ENCODE data around the gene ARMCX2. TPM values are rescaled to one million over a fixed set of nuclear protein-coding genes. Genes with fewer than 3 reads are reported as not detected.
A peak's percentile ranks its signal among the peaks of the same experiment; 100 is the strongest.

Gene ARMCX2
- total RNA-seq: 10 to 100 TPM in 3 of 4 donors, 1 to 10 TPM in 1; 9.7 to 32.1 (median 20.0) TPM

DNA sequence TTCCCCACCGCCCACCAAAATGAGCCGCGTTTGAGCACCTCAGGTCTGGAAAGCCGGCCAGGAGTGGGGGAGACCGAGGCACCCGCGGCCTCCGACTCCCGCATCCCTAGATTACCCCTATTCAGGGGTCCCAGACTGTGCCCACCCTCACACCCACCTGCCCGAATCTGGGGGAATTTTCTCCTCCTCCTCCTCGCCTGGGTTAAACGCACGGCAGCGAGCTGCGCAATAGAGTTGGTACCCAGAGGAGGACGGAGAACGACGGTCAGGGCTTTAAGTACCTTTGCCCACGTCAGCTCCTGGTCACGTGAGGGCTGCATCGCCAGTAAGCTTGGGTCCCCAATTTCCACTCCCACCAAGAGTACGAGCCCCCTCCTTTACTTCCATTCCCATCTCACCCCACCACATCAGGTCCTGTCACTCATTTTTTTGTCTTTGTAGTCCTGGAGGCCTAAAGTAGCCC, at the start of gene ARMCX2:
ARMCX2 (minus strand) TSS at position 250 of the 463 bp plus-strand sequence. CDS start 2,262 bp downstream, outside the sequence.
- peak; percentile 17 for ATAC-seq (ENCODE audit: low FRiP score)
- no peak for DNase-seq (ENCODE audit: low spot score)
- TF ChIP-seq, protein P1, sequence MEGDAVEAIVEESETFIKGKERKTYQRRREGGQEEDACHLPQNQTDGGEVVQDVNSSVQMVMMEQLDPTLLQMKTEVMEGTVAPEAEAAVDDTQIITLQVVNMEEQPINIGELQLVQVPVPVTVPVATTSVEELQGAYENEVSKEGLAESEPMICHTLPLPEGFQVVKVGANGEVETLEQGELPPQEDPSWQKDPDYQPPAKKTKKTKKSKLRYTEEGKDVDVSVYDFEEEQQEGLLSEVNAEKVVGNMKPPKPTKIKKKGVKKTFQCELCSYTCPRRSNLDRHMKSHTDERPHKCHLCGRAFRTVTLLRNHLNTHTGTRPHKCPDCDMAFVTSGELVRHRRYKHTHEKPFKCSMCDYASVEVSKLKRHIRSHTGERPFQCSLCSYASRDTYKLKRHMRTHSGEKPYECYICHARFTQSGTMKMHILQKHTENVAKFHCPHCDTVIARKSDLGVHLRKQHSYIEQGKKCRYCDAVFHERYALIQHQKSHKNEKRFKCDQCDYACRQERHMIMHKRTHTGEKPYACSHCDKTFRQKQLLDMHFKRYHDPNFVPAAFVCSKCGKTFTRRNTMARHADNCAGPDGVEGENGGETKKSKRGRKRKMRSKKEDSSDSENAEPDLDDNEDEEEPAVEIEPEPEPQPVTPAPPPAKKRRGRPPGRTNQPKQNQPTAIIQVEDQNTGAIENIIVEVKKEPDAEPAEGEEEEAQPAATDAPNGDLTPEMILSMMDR (IDR thresholded peaks at IDR 0.05): no peak

DNA sequence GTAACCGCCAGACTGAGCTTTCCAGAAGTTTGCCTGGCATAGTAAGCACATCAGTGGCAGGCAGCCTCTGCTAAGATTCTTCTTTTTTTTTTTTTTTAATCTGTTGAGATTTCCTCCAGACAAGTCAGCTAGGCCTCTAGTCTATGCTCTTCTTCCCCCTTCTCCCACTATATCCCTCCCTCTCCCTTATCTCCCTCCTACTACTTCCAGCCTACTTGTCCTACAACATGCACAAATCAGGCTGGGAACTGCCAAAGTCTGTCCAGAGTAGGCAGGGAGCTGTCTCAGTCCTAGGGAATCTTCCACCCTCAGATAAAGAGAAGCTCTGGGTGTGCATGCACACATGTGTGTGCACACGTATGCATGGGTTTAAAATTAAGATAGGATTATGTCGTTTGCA, 49.7 kb upstream of the ARMCX2 start:
- ATAC-seq (ENCODE audit: low FRiP score): no peak
- TF ChIP-seq, protein P1 (IDR thresholded peaks at IDR 0.05): no peak

DNA sequence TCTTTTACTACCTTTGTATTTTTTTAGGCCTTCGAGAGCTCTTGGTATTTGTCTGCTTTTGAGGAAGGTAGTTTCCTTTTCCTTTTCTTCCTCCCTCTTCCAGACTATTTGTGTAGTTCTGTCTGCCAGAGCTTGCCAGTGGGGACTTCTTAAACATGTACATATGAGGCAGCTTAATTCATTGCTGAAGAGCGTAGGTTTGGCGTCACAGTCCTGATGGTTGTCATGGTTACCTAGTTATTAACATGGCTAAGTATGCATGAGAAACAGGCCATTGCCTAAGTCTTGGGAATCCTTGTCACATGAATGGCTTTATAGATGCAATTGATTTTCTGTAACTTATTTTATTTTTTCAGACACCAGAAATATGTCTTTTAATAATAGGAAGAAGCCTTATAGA, 48.5 kb upstream of the ARMCX2 start:
- no peak for ATAC-seq (ENCODE audit: low FRiP score)
- TF ChIP-seq, protein P1 (IDR thresholded peaks at IDR 0.05): no peak
- DNase-seq (ENCODE audit: low spot score): no peak

More for the DNA sequence above, 49.7 kb upstream of the ARMCX2 start:
- DNase-seq (ENCODE audit: low spot score): no peak

DNA sequence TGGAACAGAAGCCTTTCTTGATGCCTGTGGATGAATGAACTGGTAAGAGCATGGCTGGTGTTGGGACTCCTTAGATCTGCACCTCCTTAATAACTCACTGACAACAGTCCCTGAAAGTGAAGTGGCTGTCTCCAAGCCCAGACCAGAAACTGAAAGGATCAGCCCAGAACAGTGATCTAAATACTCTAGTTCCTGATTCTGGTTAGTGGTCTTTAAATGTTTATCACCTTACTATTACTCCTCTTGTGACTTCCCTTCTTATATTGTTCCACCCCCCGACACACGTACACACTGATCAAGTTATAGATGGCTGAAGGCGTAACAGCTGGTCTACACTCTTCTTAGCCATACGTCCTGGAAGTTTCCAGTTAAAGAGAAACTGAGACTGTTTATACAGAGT, 33.8 kb upstream of the ARMCX2 start:
- ATAC-seq (ENCODE audit: low FRiP score) (no peak), DNase-seq (ENCODE audit: low spot score) (no peak)
- TF ChIP-seq, protein P1 (IDR thresholded peaks at IDR 0.05): no peak

DNA sequence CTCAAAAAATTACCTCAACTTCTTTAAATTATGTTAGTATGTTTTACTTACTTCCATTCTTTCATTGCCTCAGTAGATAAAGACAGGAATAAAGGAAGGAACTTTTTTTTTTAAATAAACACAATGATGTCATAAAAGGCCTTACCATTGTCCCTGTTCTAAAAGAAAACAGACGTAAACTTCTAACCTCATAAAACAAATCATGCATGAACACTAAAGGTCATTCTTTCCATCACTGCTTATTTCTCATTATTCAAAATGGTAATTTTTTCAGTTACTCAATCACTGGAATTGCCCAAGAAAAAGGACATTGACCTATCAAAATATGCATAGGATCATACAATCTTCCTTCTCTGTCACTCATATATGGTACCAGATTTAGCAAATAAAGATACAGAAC, 32.2 kb upstream of the ARMCX2 start:
- no peak for ATAC-seq (ENCODE audit: low FRiP score)
- DNase-seq (ENCODE audit: low spot score): no peak
- TF ChIP-seq, protein P1 (IDR thresholded peaks at IDR 0.05): no peak

DNA sequence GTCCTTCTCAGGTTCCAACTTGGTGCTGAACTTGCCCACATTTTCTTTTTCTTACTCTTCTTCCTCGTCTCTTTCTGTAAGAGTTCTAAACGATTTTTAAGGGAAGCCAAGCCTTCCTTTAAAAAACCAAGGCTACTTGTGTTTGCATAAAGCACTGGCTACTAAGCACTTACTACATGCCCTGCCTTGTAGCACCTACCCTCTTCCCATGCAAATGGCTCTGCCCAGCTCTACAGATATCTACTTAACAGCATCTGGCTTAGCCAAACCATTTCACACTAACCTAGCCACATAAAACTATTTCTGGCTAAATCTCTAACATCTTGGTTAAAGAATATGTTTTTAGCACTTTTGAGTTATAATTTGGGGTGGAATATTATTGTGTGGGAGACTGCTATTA, 26.9 kb upstream of the ARMCX2 start:
- TF ChIP-seq, protein P1 (IDR thresholded peaks at IDR 0.05): no peak
- DNase-seq (ENCODE audit: low spot score): no peak
- ATAC-seq (ENCODE audit: low FRiP score): no peak

DNA sequence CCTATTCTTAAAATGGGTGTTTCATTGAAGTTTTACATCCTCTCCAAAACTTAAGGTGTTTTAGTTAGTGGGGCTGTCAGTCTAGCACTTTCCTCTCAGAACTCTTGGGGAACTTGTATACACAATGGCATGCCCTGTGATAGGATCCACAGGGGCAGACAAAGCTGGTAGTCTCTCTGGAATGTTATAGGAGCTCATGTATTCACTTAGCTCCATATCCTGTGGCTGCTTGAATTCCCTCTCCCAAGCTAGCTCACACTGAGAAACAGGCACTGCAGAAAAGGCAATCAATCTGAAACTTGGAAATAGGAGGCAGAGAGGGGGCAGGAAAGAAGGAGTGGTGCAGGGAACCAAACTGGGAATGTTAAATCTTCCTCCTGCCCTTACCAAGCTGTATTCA, 26.3 kb upstream of the ARMCX2 start:
- TF ChIP-seq, protein P1 (IDR thresholded peaks at IDR 0.05): no peak
- no peak for DNase-seq (ENCODE audit: low spot score)
- ATAC-seq (ENCODE audit: low FRiP score): no peak
